ENCODE results near the gene TP63. TPM values are rescaled to one million over a fixed set of nuclear protein-coding genes. Genes with fewer than 3 reads are reported as not detected.

Gene TP63
- total RNA-seq, 1 experiment from 2014 or later: 4.9 TPM

- intact Hi-C loops (cut with micrococcal nuclease; ENCODE audit: unreplicated experiment): no loop called here
- Histone ChIP-seq H3K4me1 (ENCODE audit: insufficient read depth, low read length, poor library complexity, severe bottlenecking) (no peaks in the 10 kb centered on the region), H3K4me3 (ENCODE audit: low read depth, low read length, poor library complexity, severe bottlenecking) (no peak overlapping the region), H3K27me3 (replicated peaks; ENCODE audit: insufficient read depth, low read depth, low read length, poor library complexity) (no peaks in the 10 kb centered on the region), H3K9me3 (ENCODE audit: low read depth, low read length, poor library complexity, severe bottlenecking) (peaks cover 11% of the 10 kb centered on the region), H3K27ac (ENCODE audit: low read depth, low read length, poor library complexity, severe bottlenecking) (no peak overlapping the region), H3K36me3 (ENCODE audit: insufficient read depth, low read length, poor library complexity, severe bottlenecking) (no peaks in the 10 kb centered on the region)
- ChIA-PET POLR2A (ENCODE audit: low non-redundant PET) (no interaction called here), CTCF (no interaction called here)
- no peak for DNase-seq (ENCODE audit: low spot score)
- no TSS peak for BruUV-seq (replicated peaks)
- TF ChIP-seq CTCF (conservative IDR thresholded peaks at IDR 0.05; ENCODE audit: low read depth, low read length) (peak; percentile 46), EZH2 (IDR thresholded peaks at IDR 0.05; ENCODE audit: borderline replicate concordance, low read depth, low read length, poor library complexity, severe bottlenecking) (no peak)
Observed at GRCh38 chr3:189652042-189652441, 20.9 kb downstream of the TP63 start.

DNA sequence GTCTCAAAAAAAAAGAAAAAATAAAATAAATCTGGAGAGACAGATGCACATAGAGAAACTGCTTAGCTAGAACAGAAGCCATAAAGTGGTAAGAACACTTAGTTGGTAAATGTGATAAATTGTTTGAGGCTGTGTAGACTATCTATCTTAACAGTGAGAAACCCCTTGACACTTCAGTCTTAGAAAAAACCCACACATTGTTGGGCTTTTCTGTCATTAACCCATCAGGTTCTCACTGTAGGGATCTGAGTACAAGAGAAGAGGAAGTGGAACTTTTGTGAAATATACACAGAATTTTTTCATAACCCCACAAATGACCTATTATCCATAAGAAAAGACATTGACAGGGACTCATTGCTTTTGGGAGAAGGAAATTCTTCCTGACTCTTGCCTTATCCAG, 24.4 kb downstream of the TP63 start:
- peaks cover 13% of the 10 kb centered on the region for H3K9me3 ChIP-seq (ENCODE audit: low read depth, low read length, poor library complexity, severe bottlenecking)
- CTCF ChIA-PET: no interaction called here
- H3K4me3 ChIP-seq (ENCODE audit: low read depth, low read length, poor library complexity, severe bottlenecking): no peak overlapping the region
- no peak overlapping the region for H3K27ac ChIP-seq (ENCODE audit: low read depth, low read length, poor library complexity, severe bottlenecking)
- H3K4me1 ChIP-seq (ENCODE audit: insufficient read depth, low read length, poor library complexity, severe bottlenecking): no peaks in the 10 kb centered on the region
- H3K27me3 ChIP-seq (replicated peaks; ENCODE audit: insufficient read depth, low read depth, low read length, poor library complexity): no peaks in the 10 kb centered on the region
- no peaks in the 10 kb centered on the region for H3K36me3 ChIP-seq (ENCODE audit: insufficient read depth, low read length, poor library complexity, severe bottlenecking)
- intact Hi-C loops (cut with micrococcal nuclease; ENCODE audit: unreplicated experiment): loop anchor here (2.0 kb wide), 1 partner anchor 13 kb away; no protein-coding TSS in a partner anchor
- no TSS peak for BruUV-seq (replicated peaks)
- no peak for DNase-seq (ENCODE audit: low spot score)
- POLR2A ChIA-PET (ENCODE audit: low non-redundant PET): no interaction called here
- no peak for TF ChIP-seq CTCF (conservative IDR thresholded peaks at IDR 0.05; ENCODE audit: low read depth, low read length)
- TF ChIP-seq EZH2 (IDR thresholded peaks at IDR 0.05; ENCODE audit: borderline replicate concordance, low read depth, low read length, poor library complexity, severe bottlenecking): no peak

- no peak for TF ChIP-seq EZH2 (IDR thresholded peaks at IDR 0.05; ENCODE audit: borderline replicate concordance, low read depth, low read length, poor library complexity, severe bottlenecking)
- TF ChIP-seq CTCF (conservative IDR thresholded peaks at IDR 0.05; ENCODE audit: low read depth, low read length): no peak
- no peaks in the 10 kb centered on the region for H3K36me3 ChIP-seq (ENCODE audit: insufficient read depth, low read length, poor library complexity, severe bottlenecking)
- peaks cover 13% of the 10 kb centered on the region for H3K9me3 ChIP-seq (ENCODE audit: low read depth, low read length, poor library complexity, severe bottlenecking)
- ChIA-PET POLR2A (ENCODE audit: low non-redundant PET) (no interaction called here), CTCF (no interaction called here)
- no peak for DNase-seq (ENCODE audit: low spot score)
- H3K27me3 ChIP-seq (replicated peaks; ENCODE audit: insufficient read depth, low read depth, low read length, poor library complexity): no peaks in the 10 kb centered on the region
- intact Hi-C loops (cut with micrococcal nuclease; ENCODE audit: unreplicated experiment): no loop called here
- BruUV-seq (replicated peaks): no TSS peak
- H3K4me1 ChIP-seq (ENCODE audit: insufficient read depth, low read length, poor library complexity, severe bottlenecking): peaks cover 7% of the 10 kb centered on the region
- H3K4me3 ChIP-seq (ENCODE audit: low read depth, low read length, poor library complexity, severe bottlenecking): no peak overlapping the region
- H3K27ac ChIP-seq (ENCODE audit: low read depth, low read length, poor library complexity, severe bottlenecking): no peak overlapping the region
Observed at GRCh38 chr3:189659571-189659970, 28.4 kb downstream of the TP63 start.
